Mononuclear cell (primary cell): ENCODE results near the gene CA5A. TPM values are rescaled to one million over a fixed set of nuclear protein-coding genes. Genes with fewer than 3 reads are reported as not detected.

Experiments
- H3K27me3 ChIP-seq: 2 replicates; pipeline ENCODE4 v1.6.0; 2011; ENCODE audit warnings: low read length, control low read depth; ENCODE audit not compliant: insufficient read depth
- H3K4me1 ChIP-seq: 2 replicates; pipeline ENCODE4 v1.5.1; 2011; ENCODE audit warnings: mild to moderate bottlenecking, low read length, control low read depth; ENCODE audit not compliant: insufficient read depth
- H3K4me3 ChIP-seq: 2 replicates; pipeline ENCODE4 v1.5.1; 2011; ENCODE audit warnings: mild to moderate bottlenecking, low read length, moderate library complexity
- H3K9me3 ChIP-seq: 2 replicates; pipeline ENCODE4 v1.5.1; 2011; ENCODE audit warnings: low read depth, mild to moderate bottlenecking, control low read depth, low read length
- total RNA-seq: library from RNA; depleted of rRNA; stranded (reverse); fragments of >200 nt; gene quantifications from one replicate; pipeline ENCODE4 v1.2.3, GENCODE V29; 2012

Gene CA5A
- total RNA-seq, 1 donor, result under 0.01 TPM

- H3K4me3 ChIP-seq, result no peak overlapping the region
- no peaks in the 10 kb centered on the region for H3K9me3 ChIP-seq
- H3K27me3 ChIP-seq, result no peaks in the 10 kb centered on the region
- H3K4me1 ChIP-seq, result peaks cover 48% of the 10 kb centered on the region
Observed at GRCh38 chr16:87851601-87852000, 84.7 kb downstream of the CA5A start.

- H3K4me1 ChIP-seq, result peaks cover 43% of the 10 kb centered on the region
- no peaks in the 10 kb centered on the region for H3K27me3 ChIP-seq
Observed at GRCh38 chr16:87851141-87851587, 85.2 kb downstream of the CA5A start.

GRCh38 chr16:87850009-87851006, 86.0 kb downstream of the CA5A start:
- H3K4me1 ChIP-seq, result peaks cover 35% of the 10 kb centered on the region
- no peak overlapping the region for H3K4me3 ChIP-seq
- no peaks in the 10 kb centered on the region for H3K9me3 ChIP-seq
- no peaks in the 10 kb centered on the region for H3K27me3 ChIP-seq

More at GRCh38 chr16:87851141-87851587, 85.2 kb downstream of the CA5A start:
- no peak overlapping the region for H3K4me3 ChIP-seq
- no peaks in the 10 kb centered on the region for H3K9me3 ChIP-seq

- H3K4me3 ChIP-seq, result no peak overlapping the region
- no peaks in the 10 kb centered on the region for H3K9me3 ChIP-seq
- peaks cover 28% of the 10 kb centered on the region for H3K4me1 ChIP-seq
- H3K27me3 ChIP-seq, result no peaks in the 10 kb centered on the region
Observed at GRCh38 chr16:87849419-87850008, 86.8 kb downstream of the CA5A start.

GRCh38 chr16:87848676-87849345, 87.5 kb downstream of the CA5A start:
- no peak overlapping the region for H3K4me3 ChIP-seq
- H3K27me3 ChIP-seq, result no peaks in the 10 kb centered on the region
- peaks cover 23% of the 10 kb centered on the region for H3K4me1 ChIP-seq
- no peaks in the 10 kb centered on the region for H3K9me3 ChIP-seq

- peaks cover 16% of the 10 kb centered on the region for H3K4me1 ChIP-seq
- H3K27me3 ChIP-seq, result no peaks in the 10 kb centered on the region
- no peaks in the 10 kb centered on the region for H3K9me3 ChIP-seq
- no peak overlapping the region for H3K4me3 ChIP-seq
Observed at GRCh38 chr16:87847785-87848675, 88.3 kb downstream of the CA5A start.

- Histone ChIP-seq H3K9me3 (no peaks in the 10 kb centered on the region), H3K27me3 (no peaks in the 10 kb centered on the region), H3K4me3 (no peak overlapping the region), H3K4me1 (peaks cover 12% of the 10 kb centered on the region)
Observed at GRCh38 chr16:87847467-87847784, 88.9 kb downstream of the CA5A start.

- Histone ChIP-seq H3K4me3 (no peak overlapping the region), H3K27me3 (no peaks in the 10 kb centered on the region), H3K4me1 (peaks cover 8% of the 10 kb centered on the region), H3K9me3 (no peaks in the 10 kb centered on the region)
Observed at GRCh38 chr16:87846705-87847466, 89.4 kb downstream of the CA5A start.

GRCh38 chr16:87845807-87846619, 90.3 kb downstream of the CA5A start:
- Histone ChIP-seq H3K27me3 (no peaks in the 10 kb centered on the region), H3K4me1 (peaks cover 8% of the 10 kb centered on the region), H3K4me3 (no peak overlapping the region), H3K9me3 (no peaks in the 10 kb centered on the region)

- no peaks in the 10 kb centered on the region for H3K9me3 ChIP-seq
- H3K4me3 ChIP-seq, result no peak overlapping the region
- H3K4me1 ChIP-seq, result peaks cover 3% of the 10 kb centered on the region
- no peaks in the 10 kb centered on the region for H3K27me3 ChIP-seq
Observed at GRCh38 chr16:87845213-87845612, 91.1 kb downstream of the CA5A start.

GRCh38 chr16:87844809-87845208, 91.5 kb downstream of the CA5A start:
- Histone ChIP-seq H3K4me3 (no peak overlapping the region), H3K27me3 (no peaks in the 10 kb centered on the region), H3K4me1 (no peaks in the 10 kb centered on the region), H3K9me3 (no peaks in the 10 kb centered on the region)

- Histone ChIP-seq H3K9me3 (no peaks in the 10 kb centered on the region), H3K4me3 (no peak overlapping the region), H3K4me1 (no peaks in the 10 kb centered on the region), H3K27me3 (no peaks in the 10 kb centered on the region)
Observed at GRCh38 chr16:87844120-87844733, 92.1 kb downstream of the CA5A start.

- Histone ChIP-seq H3K4me3 (no peak overlapping the region), H3K9me3 (no peaks in the 10 kb centered on the region), H3K4me1 (no peaks in the 10 kb centered on the region), H3K27me3 (no peaks in the 10 kb centered on the region)
Observed at GRCh38 chr16:87843678-87844105, 92.6 kb downstream of the CA5A start.
